Brain pericyte (primary cell): ENCODE results near the gene RC3H2.

Source experiments
- DNase-seq: peaks from one replicate; pipeline ENCODE4 v3.0.0-alpha.2; 2012; ENCODE audit warnings: low read depth, low spot score

Gene RC3H2

GRCh38 chr9:122904823-122905710, at the start of gene RC3H2:
Gene RC3H2, minus strand, starts transcription at chr9:122905359. Its CDS starts 7,850 bp downstream, at chr9:122897509.
- peak; percentile 99 for DNase-seq

GRCh38 chr9:122954253-122954691, 49.1 kb upstream of the RC3H2 start:
- no peak for DNase-seq

DNA sequence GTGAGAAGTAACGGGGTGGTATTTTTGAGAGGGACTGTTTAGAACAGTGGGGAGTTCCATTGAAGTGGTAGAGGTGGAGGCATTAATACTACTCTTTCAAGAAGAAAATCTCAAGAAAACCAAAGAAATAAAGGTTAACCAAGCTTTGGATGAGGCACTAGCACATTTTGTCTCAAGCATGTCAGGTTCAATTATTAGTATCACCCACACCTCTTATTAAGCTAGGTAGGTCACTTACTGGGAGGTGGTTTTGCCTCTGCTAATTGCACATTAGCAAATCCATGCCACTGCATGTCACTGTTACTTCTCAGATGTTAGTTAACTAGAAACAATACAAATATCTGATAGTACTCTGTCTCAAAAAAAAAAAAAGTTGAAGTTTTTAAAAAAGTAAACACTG, 45.9 kb upstream of the RC3H2 start:
- no peak for DNase-seq

- DNase-seq, result no peak
These were observed 45.1 kb upstream of the RC3H2 start for GRCh38 chr9:122950263-122950662.

GRCh38 chr9:122949696-122950095, 44.5 kb upstream of the RC3H2 start:
- DNase-seq, result no peak

GRCh38 chr9:122948313-122948712, 43.2 kb upstream of the RC3H2 start:
- DNase-seq, result no peak

- DNase-seq, result no peak
These were observed 41.4 kb upstream of the RC3H2 start for GRCh38 chr9:122946461-122947005.

GRCh38 chr9:122944960-122945888, 40.1 kb upstream of the RC3H2 start:
- no peak for DNase-seq

GRCh38 chr9:122941582-122942234, 36.5 kb upstream of the RC3H2 start:
- DNase-seq, result peak; percentile 7

GRCh38 chr9:122940749-122941581, 35.8 kb upstream of the RC3H2 start, which contains the start of gene RABGAP1:
Gene RABGAP1, plus strand, starts transcription at chr9:122941020. Its CDS starts 16,040 bp downstream, at chr9:122957060.
- peak; percentile 90 for DNase-seq

DNA sequence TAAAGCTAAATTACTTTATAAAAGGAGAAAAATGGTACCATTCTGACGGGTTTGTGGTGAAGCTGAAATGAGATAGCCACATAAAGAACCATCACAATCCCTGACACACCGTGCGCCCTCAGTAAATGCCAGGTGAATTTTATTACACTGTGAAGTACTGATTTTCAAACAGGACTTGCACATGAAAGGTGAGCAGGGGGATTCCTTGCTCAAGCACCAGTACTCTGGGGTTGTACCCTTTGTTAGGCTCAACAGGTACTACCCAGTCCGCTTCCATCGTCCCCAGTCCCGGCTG, 35.2 kb upstream of the RC3H2 start:
- no peak for DNase-seq

DNA sequence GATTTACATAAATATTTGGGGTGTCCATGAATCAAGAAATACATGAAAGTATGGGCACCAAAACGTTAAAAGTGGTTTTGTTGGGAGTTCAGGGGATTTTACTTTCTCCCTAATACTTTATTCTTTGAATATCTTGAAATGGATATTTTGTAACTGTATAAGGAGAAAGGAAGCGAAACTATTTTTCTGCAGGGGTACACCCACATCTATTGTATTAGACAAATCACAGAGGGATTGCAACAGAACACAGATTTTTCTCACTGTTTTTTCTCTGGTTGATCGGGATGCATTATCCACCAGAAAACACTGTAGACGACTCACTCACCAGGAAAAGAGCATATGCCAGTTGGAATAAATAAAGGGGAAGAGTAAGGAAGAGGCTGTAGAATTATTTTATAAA, 34.4 kb upstream of the RC3H2 start:
- no peak for DNase-seq

DNA sequence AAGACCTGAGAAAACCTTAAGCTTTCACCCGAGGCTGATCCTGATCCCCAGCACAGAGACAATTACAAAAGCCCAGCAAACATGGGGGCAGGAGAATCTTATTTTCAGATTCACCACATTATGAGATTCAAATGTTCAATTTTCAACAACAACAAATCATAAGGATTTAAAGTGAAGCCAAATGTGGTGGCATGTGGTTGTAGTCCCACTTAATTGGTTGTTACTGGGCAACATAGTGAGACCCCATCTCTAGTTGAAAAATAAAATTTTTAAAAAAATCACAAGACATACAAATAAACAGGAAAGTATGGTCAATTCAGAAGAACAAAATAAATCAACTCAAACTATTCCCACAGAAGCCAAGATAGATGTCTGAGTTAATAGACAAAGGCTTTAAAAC, 31.7 kb upstream of the RC3H2 start:
- no peak for DNase-seq

DNA sequence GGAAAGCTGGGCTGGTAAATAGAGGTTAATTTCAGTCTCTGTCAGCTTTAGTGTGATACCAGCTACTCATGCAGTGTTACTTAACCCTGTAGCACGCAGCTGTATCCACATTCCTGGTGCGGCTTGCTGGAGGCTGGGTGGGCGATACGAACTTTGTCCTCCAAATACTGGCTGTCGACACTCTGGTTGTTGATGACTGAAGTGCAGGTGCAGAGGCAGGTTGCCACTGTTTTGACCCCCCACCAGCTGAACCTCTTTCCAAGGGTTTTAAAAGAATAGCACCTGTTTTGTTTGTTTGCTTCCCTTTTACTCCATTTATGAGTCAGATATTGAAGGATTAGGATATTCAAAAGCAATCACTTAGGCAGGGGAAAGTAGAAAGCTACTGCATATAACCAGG, 31.3 kb upstream of the RC3H2 start:
- DNase-seq, result no peak

DNA sequence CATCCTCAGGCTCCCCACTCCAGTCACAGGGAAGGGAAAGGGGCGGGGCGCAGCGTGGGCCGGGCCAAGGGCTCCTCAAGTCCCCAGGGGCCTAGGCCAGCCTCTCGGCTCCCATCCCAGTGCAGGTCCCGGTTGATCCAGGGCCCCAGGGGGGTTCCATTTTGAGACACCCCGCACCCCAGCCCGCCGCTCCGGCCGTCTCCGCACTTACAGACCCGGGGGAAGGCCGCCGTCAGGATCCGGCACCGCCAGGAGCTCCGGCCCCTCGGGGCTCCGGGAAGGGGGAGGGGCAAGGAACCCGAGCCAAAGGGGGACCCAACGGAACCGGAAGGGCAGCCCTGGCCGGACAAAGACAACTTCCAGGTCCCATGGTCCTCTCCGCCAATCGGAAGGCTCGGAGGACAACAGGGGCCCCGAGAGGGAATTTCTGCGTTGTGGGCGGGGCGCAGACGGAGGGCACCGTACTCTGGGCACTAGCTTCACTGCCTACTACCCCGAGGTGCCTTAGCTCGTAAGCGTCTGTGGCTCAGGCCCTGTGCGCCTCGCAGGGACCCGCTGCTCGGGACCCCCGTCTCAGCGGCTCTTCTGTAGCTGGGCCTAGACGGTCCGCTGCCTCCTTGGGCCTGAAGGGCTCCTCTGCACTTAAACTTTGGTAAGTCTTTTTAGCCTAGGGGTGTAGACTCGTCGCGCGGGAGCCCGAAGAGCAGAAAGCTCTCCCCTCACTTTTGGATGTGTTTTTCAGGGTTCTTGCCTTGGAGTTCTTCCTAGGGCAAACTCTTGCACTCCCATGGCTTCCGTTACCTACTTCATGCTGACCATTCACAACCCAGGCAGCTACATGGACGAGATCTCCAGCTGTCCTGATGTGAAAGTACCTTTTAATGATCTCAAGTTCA, 26.3 kb upstream of the RC3H2 start, which contains the start of gene ZBTB26:
ZBTB26 (minus strand) TSS at position 287 of the 896 bp plus-strand sequence. CDS start 11,578 bp downstream, outside the sequence.
- peak; percentile 68 for DNase-seq

DNA sequence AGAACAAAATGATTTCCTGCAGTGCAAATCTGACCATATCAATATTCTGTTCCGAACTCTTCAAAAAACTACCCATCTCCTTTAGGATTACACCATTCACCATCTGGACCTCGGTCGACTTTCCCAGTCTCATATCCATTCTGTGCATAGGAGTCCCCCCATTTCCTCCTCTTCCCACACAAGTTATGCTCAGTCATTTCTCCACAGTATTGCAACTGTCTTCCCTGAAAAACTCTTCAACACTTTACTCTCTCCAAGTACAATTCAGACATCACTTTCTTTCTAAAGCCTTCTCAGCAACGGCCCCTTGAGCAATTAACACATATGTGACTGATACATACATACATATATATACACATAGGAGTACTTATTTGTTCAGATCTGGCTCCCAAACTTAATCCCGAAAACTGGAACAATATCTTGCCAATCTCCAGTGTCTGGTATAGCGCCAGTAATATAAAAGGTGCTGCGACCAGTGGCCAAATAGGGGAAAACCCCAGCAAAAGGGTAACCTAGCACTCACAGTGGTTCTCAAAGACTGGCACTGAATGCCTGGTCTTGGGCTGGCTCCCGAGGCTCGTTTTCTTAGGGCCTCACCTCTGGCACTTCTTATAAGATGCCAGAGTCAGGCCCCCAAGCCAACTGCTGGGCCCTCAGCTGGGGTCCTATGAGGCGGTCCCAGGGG, 25.5 kb upstream of the RC3H2 start:
- DNase-seq, result peak; percentile 24

DNA sequence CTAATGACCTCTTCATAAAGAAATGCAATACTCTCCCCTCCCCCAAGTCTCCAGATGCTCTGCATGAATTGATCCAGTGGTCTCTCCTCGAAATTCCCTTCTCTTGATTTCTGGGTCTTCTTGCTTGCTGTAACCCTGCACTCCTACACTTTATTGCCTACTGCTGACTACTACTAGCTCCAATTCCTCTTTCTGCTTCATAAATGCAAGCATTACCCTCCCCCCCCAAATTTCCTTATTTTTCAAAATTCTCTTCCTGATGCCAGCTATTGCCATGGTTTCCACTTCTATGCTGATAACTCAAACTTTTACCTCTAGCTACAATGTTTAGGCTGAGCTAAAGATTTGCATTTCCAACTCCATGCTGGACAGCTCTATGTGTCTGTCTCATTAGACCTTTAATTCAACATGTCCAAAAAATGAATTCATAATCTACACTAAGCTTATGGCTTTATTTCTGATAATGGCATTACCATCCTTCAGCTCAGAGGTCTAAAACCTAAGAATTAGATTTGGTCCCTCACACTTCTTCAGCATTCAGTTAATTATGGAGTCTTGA, 24.7 kb upstream of the RC3H2 start:
- DNase-seq, result no peak

DNA sequence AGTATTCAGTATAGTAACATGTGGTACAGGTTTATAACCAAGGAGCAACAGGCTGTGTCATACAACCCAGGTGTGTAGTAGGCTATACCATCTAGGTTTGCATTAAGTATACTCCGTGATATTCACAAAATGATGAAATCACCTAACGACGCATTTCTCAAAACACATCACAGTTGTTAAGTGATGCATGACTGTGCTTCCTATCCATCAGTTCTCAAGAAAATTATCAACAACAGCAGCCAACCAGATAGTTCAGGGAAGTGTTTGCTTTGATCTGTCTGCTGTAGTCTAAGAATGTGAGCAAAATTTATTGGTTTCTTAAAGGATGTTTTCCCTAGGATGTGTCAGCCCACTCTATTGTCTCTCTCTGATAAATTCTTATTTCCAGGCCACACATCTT, 18.8 kb upstream of the RC3H2 start:
- no peak for DNase-seq

DNA sequence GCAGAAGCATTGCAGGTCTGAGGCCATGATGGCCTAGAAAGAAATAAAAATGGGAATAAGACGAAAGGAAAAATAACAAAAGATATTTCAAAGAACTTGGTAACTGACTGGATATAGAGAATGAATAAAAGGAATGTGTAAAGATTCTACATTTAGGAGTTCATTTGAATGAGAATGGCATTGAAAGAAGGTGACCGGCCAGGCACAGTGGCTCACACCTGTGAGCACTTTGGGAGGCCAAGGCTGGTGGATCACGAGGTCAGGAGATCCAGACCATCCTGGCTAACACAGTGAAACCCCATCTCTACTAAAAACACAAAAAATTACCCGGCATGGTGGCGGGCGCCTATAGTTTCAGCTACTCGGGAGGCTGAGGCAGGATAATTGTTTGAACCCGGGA, 17.6 kb upstream of the RC3H2 start:
- no peak for DNase-seq
